KOPT-K1 (cell line): ENCODE data around the gene TNFRSF14.
A peak's percentile ranks its signal among the peaks of the same experiment; 100 is the strongest.
"Not testable (repeated sequence)": the region's sequence is repeated elsewhere in the genome, so short reads cannot be mapped to it uniquely, and the experiment has no call there.

Experiments used
- H3K27ac ChIP-seq: fragments of 200-600 bp; sonication (generic); 2 replicates; pipeline ENCODE4 v1.5.1; 2016; ENCODE audit warnings: antibody characterized with exemption, mild to moderate bottlenecking, low read depth, low read length; ENCODE audit not compliant: poor library complexity, severe bottlenecking
- H3K36me3 ChIP-seq: fragments of 200-600 bp; sonication (generic); 2 replicates; pipeline ENCODE4 v1.5.1; 2017; ENCODE audit warnings: antibody characterized with exemption, mild to moderate bottlenecking, low read length, moderate library complexity; ENCODE audit not compliant: insufficient read depth
- H3K9me3 ChIP-seq: fragments of 200-600 bp; sonication (generic); 2 replicates; pipeline ENCODE4 v1.5.1; 2017; ENCODE audit warnings: antibody characterized with exemption, low read length, mild to moderate bottlenecking; ENCODE audit not compliant: insufficient read depth, poor library complexity, severe bottlenecking

Gene TNFRSF14

GRCh38 chr1:2574350-2574749, 18.2 kb downstream of the TNFRSF14 start:
- H3K27ac ChIP-seq, result no peak overlapping the region
- H3K9me3 ChIP-seq, result peaks cover 8% of the 10 kb centered on the region
- no peaks in the 10 kb centered on the region for H3K36me3 ChIP-seq

GRCh38 chr1:2575801-2576663, 19.9 kb downstream of the TNFRSF14 start:
- Histone ChIP-seq H3K27ac (no peak overlapping the region), H3K36me3 (no peaks in the 10 kb centered on the region), H3K9me3 (peaks cover 8% of the 10 kb centered on the region)

- H3K36me3 ChIP-seq, H3K9me3 ChIP-seq, H3K27ac ChIP-seq: not testable (repeated sequence)
Measured at GRCh38 chr1:2577565-2578075, 21.4 kb downstream of the TNFRSF14 start.

- Histone ChIP-seq H3K9me3 (peaks cover under 1% of the 10 kb centered on the region), H3K36me3 (no peaks in the 10 kb centered on the region), H3K27ac (no peak overlapping the region)
Measured at GRCh38 chr1:2578758-2579118, 22.6 kb downstream of the TNFRSF14 start.

- H3K27ac ChIP-seq, result no peak overlapping the region
- no peaks in the 10 kb centered on the region for H3K36me3 ChIP-seq
- H3K9me3 ChIP-seq, result no peaks in the 10 kb centered on the region
Measured at GRCh38 chr1:2580691-2581090, 24.5 kb downstream of the TNFRSF14 start.

- no peaks in the 10 kb centered on the region for H3K9me3 ChIP-seq
- no peaks in the 10 kb centered on the region for H3K36me3 ChIP-seq
Measured at GRCh38 chr1:2582391-2582790, 26.2 kb downstream of the TNFRSF14 start.

GRCh38 chr1:2583331-2583791, 27.2 kb downstream of the TNFRSF14 start:
- no peaks in the 10 kb centered on the region for H3K36me3 ChIP-seq
- H3K9me3 ChIP-seq, result no peaks in the 10 kb centered on the region
- peak overlapping the region; percentile 5 for H3K27ac ChIP-seq

More at GRCh38 chr1:2582391-2582790, 26.2 kb downstream of the TNFRSF14 start:
- no peak overlapping the region for H3K27ac ChIP-seq

- H3K36me3 ChIP-seq, result no peaks in the 10 kb centered on the region
- H3K9me3 ChIP-seq, result no peaks in the 10 kb centered on the region
- peak overlapping the region; percentile 93 for H3K27ac ChIP-seq
Measured at GRCh38 chr1:2583871-2584351, 27.7 kb downstream of the TNFRSF14 start.

GRCh38 chr1:2584686-2585317, 28.6 kb downstream of the TNFRSF14 start:
- Histone ChIP-seq H3K9me3 (no peaks in the 10 kb centered on the region), H3K27ac (peak overlapping the region; percentile 93), H3K36me3 (peaks cover 4% of the 10 kb centered on the region; the same call in 1 of the 2 replicates)

- H3K27ac ChIP-seq, result peak overlapping the region; percentile 93
- H3K36me3 ChIP-seq, result peaks cover 4% of the 10 kb centered on the region; the same call in 1 of the 2 replicates
- no peaks in the 10 kb centered on the region for H3K9me3 ChIP-seq
Measured at GRCh38 chr1:2585318-2586092, 29.3 kb downstream of the TNFRSF14 start.

GRCh38 chr1:2586154-2587070, 30.2 kb downstream of the TNFRSF14 start, which contains the start of gene PRXL2B:
Gene PRXL2B, plus strand, starts transcription at chr1:2586777. Its CDS starts 109 bp downstream, at chr1:2586886.
- H3K9me3 ChIP-seq, result no peaks in the 10 kb centered on the region
- H3K27ac ChIP-seq, result peak within 1 kb of the TSS; percentile 93
- H3K36me3 ChIP-seq, result peaks cover 4% of the 10 kb centered on the region; the same call in 1 of the 2 replicates

- peaks cover 4% of the 10 kb centered on the region; the same call in 1 of the 2 replicates for H3K36me3 ChIP-seq
- H3K9me3 ChIP-seq, result no peaks in the 10 kb centered on the region
- H3K27ac ChIP-seq, result peak overlapping the region; percentile 93
Measured at GRCh38 chr1:2587071-2587859, 31.1 kb downstream of the TNFRSF14 start.

GRCh38 chr1:2587860-2588571, 31.8 kb downstream of the TNFRSF14 start:
- Histone ChIP-seq H3K27ac (no peak overlapping the region), H3K36me3 (peaks cover 4% of the 10 kb centered on the region; the same call in 1 of the 2 replicates), H3K9me3 (no peaks in the 10 kb centered on the region)
